ENCODE data around the gene VWA8.
"Not testable (repeated sequence)": the region's sequence is repeated elsewhere in the genome, so short reads cannot be mapped to it uniquely, and the experiment has no call there.

Gene VWA8

DNA sequence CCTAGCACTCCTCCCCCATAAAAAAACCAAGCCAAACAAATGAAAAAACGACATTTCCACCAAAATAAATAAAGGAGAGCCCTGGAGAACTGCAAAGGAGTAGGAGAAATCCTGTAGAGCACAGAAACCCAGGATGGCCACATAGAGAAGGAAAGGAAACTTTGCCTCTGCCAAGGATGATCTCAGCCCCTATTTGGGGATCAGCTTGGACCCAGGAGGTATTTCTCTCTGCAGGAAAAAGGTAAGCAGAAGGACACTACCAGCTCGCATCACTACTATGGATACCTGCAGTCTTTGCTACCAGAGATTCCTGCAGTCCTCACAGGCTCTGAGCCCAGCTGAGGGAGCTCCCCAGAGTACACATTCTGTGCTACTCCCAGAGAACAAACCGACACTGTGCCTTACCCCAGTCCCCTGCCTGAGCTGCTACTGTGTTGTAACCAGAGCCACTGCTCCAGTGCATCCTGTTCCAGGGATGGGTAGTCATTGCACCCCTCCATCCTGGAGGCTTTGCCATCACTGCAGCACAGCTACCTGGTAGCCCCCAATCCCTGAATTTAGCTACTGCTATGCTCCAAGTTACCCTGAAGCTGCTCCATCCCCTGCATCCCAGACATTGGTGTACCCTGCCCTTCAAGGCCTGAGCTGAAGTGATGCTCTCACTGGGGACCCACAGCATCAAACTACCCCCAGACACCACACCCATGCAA is 41.7 kb downstream of the VWA8 start:
- DNase-seq: no peak

DNA sequence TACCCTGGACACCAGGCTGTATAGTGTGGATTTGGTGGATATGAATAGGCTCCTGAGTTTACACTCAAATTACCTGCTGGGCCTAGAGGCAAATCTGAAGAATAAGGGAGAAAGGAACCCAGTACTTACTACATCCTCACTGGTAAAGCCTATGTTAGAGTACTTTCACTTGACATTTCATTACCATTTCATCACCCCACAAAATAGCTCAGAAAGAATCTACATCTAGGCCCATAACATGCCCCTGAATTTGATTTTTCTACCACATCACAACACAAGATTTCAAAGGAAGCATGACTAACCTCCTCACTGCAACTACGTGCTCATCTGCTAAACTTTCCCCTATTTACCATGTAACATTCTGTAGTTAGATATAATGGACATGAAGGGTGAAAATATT is 43.3 kb downstream of the VWA8 start:
- DNase-seq: no peak

- DNase-seq: no peak
These were observed 44.5 kb downstream of the VWA8 start for GRCh38 chr13:41916173-41916954.

DNA sequence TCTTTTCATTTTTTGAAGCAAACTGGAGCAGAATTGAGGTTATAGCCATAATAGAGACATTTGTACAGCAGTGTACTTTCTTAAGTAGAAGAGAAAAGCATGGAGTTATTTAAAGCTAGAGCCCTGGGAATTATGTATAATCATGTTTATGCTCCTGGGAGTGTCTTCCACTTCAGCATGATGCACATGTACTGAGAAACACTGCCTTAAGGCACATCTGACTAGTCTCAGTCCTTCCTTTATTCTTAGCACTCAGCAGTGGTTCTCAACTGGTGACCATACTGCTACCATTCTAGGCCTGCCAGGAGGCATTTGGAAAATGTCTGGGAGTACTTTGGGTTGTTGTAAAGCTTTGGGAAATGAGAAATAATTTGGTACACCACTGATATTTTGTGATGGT is 45.8 kb downstream of the VWA8 start:
- no peak for DNase-seq

DNA sequence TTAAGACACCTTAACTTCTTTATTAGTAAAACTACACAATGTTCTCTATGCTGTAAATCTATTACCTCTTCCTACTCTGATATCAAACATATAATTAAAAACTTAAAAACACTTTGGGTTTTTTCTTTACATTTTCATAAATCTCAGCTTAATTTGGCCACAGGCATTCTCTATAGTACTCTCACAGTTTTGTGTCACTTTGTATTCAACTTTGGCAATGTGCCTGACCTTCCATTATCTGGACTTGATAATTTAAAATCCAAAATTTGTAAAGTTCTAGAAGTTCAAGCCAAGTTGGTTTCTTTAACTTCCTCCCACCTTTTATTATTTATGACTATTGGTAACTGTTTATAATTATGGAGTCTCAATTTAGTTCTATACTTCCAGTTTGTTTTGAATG is 46.4 kb downstream of the VWA8 start:
- no peak for DNase-seq

- peak; percentile 88 for DNase-seq
These were observed 51.4 kb downstream of the VWA8 start for GRCh38 chr13:41909506-41909905.

GRCh38 chr13:41905600-41906254 is 55.2 kb downstream of the VWA8 start:
- DNase-seq: peak; percentile 24

DNA sequence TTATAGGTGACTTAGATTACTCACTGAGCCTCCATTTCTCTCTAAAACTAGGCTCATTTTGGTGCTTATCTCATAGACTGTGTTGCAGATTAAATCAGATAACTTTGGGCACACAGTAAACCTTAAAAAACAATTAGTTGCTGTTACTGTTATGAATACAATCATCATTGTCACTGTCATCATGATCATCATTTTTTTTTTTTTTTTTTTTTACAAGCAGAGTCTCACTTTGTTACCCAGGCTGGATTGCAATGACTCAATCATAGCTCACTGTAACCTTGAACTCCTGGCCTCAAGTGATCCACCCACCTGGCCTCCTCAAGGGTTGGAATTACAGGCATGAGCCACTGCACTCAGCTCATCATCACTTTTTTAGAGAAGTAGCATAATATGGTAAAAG is 60.0 kb downstream of the VWA8 start:
- DNase-seq: no peak

DNA sequence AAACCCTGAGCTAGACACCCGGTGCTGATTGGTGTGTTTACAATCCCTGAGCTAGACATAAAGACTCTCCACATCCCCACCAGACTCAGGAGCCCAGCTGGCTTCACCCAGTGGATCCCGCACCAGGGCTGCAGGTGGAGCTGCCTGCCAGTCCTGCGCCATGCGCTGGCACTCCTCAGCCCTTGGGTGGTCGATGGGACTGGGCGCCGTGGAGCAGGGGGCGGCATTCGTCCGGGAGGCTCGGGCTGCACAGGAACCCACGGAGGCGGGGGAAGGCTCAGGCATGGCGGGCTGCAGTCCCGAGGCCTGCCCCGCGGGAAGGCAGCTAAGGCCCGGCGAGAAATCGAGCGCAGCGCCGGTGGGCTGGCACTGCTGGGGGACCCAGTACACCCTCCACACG is 62.5 kb downstream of the VWA8 start:
- DNase-seq: not testable (repeated sequence)

DNA sequence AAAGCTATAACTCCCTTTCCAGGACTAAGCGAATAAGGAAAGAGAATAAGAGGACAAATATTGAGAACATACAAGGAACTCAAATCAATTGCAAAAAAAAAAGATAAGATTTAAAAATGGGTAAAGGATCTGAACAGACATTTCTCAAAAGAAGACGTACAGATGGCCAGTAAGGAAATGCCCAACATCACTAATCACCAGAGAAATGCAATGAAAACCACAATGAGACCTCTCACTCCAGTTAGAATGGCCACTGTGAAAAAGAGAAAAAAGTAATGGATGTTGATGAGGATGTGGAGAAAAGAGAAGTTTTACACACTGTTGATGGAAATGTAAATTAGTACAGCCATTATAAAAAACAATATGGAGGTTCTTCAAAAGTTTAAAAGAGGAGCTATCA is 63.8 kb downstream of the VWA8 start:
- DNase-seq: no peak

DNA sequence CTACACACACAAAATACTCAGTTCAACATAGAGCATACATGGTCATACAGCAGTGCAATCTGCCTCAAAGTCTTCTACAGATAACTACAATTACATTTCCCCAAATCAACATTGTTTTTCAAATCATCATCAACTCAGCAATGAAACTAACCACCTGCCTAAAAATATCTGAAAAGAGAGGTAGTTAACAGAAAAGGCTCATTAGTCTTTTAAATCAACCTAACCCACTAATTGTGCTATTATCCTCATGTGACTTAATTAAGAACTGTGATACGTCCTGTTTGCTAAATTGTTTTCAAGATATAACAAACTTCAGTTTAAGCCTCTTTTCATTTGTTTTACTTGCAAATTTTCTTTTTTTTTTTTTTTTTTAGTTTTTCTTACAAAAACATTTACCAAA is 65.4 kb downstream of the VWA8 start:
- no peak for DNase-seq

- no peak for DNase-seq
These were observed 69.8 kb downstream of the VWA8 start for GRCh38 chr13:41891119-41891518.

- DNase-seq: no peak
These were observed 77.8 kb downstream of the VWA8 start for GRCh38 chr13:41883147-41883546.

DNA sequence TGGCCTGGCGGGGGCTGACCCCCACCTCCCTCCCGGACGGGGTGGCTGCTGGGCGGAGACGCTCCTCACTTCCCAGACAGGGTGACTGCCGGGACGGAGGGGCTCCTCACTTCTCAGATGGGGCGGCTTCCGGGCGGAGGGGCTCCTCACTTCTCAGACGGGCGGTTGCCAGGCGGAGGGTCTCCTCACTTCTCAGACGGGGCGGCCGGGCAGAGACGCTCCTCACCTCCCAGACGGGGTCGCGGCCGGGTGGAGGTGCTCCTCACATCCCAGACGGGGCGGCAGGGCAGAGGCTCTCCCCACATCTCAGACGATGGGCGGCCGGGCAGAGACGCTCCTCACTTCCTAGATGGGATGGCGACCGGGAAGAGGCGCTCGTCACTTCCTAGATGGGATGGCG is 79.0 kb downstream of the VWA8 start:
- DNase-seq: not testable (repeated sequence)

DNA sequence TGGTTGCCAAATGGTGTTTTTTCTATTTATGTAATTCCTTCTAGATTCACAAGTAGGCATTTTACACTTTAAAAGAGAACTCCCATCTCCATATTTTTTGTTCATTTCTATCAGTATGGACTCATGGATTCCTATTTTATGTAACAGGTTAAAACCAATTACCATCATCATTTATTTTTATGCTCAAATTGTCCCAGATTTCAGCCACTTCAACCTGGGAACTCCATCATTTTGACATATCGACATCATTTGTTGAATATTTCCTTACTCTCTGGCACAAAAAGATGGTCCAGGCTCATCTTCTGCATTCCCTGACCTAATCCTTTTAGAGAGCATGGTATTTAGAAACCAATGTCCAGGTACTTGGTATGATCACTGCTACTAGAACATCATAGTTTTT is 79.9 kb downstream of the VWA8 start:
- no peak for DNase-seq

- DNase-seq: no peak
These were observed 96.3 kb downstream of the VWA8 start for GRCh38 chr13:41864658-41865057.

GRCh38 chr13:41862659-41863058 is 98.2 kb downstream of the VWA8 start:
- not testable (repeated sequence) for DNase-seq

DNA sequence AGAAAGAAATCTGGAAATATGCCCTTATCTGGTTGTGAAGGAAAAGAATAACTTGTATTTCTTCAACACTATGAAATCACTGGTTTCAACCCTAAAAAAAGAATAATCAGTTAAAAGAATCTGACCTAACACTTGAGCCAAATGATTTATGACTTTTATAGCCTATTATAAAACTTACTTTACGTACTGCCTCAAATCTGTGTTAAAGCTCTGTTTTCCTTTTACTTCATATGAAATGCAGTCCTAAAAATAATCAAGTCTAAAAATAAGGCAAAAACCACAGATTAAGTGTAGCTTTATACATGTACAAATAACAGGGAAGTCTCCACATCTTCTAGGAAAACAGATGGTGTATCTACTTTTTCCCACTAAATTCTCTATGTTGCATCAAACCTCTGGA is 101.3 kb downstream of the VWA8 start:
- DNase-seq: no peak

DNA sequence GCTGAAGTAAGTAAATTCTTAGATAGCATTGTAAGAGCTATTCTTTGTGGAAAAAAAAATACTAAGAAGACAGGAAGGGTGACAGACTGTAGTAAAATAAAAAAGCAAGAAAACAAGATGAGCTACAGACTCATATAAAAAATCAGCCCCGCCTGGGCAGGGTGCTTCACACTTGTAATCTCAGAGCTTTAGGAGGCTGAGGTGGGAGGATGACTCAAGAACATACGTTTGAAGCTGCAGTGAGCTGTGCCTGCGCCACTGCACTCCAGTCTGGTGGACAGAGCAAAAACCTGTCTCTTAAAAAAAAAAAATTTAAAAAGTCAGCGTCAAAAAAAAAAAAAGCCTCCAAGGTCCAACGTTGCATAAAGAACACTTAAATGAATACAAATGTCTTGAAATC is 102.1 kb downstream of the VWA8 start:
- no peak for DNase-seq

- no peak for DNase-seq
These were observed 106.2 kb downstream of the VWA8 start for GRCh38 chr13:41854758-41855157.

DNA sequence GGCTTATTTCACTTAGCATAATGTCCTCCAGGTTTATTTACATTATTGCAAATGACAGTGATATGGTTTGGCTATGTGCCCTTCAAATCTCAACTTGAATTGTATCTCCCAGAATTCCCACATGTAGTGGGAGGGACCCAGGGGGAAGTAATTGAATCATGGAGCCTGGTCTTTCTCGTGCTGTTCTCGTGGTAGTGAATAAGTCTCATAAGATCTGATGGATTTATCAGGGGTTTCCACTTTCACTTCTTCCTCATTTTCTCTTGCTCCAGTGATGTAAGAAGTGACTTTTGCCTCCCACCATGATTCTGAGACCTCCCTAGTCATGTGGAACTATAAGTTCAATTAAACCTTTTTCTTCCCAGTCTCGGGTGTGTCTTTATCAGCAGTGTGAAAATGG is 109.6 kb downstream of the VWA8 start:
- no peak for DNase-seq

GRCh38 chr13:41848435-41849255 is 112.3 kb downstream of the VWA8 start:
- DNase-seq: no peak

DNA sequence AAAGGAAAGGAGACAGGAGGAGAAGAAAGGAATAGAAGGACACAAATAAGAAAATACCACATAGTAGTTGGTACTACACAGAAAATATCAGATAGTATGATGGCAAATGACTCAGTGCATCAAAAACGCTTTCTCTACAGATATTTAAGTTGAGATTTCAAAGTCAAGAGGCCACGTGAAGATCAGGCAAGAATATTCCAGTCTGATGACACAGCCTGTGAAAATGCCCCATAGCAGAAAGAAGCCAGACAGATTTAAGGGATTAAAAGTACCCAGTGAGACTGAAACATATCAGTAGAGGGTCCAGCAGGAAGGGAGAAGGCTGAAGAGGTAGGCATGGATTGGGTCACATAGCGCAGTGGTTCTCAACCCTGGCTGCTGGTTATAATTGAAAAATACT is 113.7 kb downstream of the VWA8 start:
- DNase-seq: no peak
